Hematopoietic multipotent progenitor cell treated with erythropoietin and hydrocortisone succinate and interleukin-3 and kit ligand, for 8 days (in vitro differentiated cells): ENCODE data around the gene KRTAP9-3.
"Not testable (repeated sequence)": the region's sequence is repeated elsewhere in the genome, so short reads cannot be mapped to it uniquely, and the experiment has no call there.

ENCODE experiments used
- DNase-seq: peaks from one replicate; pipeline ENCODE4 v3.0.0-alpha.2; 2015

The KRTAP9-3 gene

DNA sequence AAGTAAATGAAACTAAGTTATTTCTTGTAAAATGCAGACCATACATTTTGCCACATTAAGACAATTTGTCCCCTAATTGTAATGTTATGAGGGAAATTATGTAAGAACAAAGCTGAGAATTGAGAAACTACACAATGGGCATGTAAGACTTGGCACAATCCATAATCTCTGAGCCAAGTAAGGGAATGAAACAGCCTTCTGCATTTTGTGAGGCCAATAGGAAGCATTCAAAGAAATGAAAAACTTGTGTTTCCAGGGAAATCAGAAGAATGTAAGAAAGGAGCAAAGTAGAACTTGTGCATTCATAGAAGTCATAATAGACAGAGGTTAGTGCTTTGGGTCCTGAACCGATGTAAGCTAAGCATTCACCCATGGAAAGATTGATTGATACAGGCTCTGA lies 19.0 kb downstream of the KRTAP9-3 start:
- no peak for DNase-seq

DNA sequence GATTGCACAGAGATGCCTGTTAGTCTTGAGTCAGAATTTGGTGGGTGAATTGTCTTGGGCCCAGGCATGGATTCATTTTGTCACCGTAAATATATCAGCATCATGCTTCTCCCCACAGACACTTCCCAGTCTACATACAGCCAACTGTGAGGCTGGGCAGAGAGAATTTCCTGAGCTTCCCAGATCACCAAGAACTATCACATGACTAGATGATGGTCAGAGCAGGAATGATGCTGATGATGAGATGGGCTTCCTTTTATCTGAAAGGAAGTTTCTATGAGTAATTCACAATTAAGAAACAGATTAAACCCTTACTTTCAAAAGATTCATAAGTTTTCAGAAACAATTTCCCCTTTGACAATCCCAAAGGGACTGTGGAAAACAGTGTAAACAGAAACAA lies 22.6 kb downstream of the KRTAP9-3 start:
- no peak for DNase-seq

DNA sequence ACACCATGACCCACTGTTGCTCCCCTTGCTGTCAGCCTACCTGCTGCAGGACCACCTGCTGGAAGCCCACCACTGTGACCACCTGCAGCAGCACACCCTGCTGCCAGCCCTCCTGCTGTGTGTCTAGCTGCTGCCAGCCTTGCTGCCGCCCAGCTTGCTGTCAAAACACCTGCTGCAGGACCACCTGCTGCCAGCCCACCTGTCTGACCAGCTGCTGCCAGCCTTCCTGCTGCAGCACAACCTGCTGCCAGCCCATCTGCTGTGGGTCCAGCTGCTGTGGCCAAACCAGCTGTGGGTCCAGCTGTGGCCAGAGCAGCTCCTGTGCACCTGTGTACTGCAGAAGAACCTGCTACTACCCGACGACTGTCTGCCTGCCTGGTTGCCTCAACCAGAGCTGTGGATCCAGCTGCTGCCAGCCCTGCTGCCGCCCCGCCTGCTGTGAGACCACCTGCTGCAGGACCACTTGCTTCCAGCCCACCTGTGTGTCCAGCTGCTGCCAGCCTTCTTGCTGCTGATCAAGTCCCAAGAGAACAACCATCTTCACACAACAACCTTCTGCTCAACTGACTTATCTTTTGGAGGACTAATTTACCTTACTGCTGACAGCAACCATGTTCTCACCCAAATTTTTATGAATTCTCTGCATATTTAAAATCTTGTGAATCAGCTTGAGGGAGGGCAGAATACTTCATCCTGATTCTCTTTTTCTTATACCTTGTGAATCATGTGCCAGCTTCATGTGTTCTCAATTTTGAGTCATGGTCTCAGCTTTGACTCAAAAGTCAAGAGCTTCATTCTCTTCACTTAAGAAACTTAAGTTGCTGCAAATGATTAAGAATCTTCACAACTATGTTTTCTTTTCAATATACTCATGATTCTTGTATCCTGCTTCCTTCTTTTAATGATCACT lies 23.4 kb downstream of the KRTAP9-3 start, which contains the start of gene KRTAP9-9:
Gene KRTAP9-9 (plus strand): TSS at position 4 of the 910 bp plus-strand sequence.
- DNase-seq, result not testable (repeated sequence)

DNA sequence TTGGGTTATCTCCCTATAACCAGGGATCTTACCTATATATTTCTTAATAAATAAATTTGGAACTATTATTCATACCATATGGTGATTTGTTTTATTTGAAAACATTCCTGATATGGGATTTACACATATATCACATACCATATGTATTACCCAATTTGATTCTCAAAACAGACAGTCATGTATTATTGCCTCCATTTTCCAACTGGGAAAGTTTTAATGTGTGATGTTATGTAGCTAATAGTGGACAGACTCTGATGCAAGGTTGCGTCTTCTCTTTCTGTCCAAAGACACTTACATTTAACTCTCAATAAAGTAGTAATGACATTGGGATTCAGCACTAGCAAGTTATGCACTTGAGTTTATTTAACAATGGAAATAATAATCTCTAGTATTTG lies 24.0 kb downstream of the KRTAP9-3 start:
- DNase-seq, result no peak

DNA sequence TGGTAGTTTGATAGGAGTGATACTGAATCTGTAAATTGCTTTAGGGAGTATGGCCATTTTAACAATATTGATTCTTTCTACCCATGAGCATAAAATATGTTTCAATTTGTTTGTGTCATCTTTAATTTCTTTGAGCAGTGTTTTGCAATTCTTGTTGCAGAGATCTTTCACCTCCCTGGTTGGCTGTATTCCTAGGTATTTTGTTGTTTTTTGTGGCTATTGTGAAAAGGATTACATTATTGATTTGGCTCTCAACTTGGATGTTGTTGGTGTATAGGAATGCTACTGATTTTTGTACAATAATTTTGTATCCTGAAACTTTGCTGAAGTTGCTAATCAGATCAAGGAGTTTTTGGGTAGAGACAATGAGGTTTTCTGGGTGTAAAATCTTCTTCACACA lies 26.2 kb downstream of the KRTAP9-3 start:
- no peak for DNase-seq

DNA sequence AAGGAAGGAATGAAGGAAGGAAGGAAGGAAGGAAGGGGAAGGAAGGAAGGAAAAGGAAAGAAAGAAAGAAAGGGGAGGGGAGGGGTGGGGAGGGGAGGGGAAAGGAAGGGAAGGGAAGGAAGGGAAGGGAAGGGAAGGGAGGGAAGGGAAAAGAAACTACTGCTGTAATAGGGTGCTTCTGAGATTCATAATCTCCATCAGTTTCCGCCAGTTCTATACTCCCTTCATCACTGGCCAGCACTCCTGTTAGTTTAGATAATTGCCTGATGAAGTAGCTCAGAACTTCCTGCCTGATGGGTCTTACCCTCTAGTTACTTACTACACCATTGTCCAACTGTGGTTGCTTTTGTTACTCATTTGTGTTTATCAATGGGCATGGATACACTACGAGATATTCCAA lies 31.0 kb downstream of the KRTAP9-3 start:
- DNase-seq, result no peak

DNA sequence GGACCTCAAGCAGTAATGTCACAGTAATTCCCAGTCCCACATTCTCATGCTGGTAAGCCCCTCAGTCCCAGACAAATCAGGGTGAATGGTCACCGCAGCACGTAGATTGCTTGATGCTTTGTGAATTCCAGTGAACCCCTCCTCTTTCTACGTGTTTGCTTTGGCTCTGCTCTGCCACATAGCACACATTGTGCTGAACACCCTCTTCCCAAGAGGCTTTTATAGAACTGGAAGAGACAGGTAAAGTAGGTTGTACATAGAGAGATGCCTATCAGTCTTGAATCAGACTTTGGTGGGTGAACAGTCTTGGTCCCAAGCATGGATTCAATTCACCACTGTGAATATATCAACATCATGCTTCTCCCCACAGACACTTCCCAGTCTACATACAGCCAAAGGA lies 32.4 kb downstream of the KRTAP9-3 start:
- no peak for DNase-seq

DNA sequence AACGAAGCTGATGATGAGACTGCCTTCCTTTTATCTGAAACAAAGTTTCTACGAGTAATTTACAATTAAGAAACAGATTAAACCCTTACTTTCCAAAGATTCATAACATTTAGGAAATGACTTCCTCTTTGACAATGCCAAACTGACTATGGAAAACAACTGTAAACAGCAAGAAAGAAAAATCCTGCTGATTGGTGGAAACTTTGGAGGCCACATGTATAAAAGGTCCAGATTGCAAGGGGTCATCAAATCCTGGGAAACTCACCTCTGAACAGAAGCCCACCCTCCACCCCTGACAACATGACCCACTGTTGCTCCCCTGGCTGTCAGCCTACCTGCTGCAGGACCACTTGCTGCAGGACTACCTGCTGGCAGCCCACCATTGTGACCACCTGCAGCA lies 32.8 kb downstream of the KRTAP9-3 start, which contains the start of gene KRTAP9-6:
Gene KRTAP9-6 (plus strand): TSS at position 301 of the 400 bp plus-strand sequence. CDS start 0 bp downstream, at position 301.
- DNase-seq, result no peak

DNA sequence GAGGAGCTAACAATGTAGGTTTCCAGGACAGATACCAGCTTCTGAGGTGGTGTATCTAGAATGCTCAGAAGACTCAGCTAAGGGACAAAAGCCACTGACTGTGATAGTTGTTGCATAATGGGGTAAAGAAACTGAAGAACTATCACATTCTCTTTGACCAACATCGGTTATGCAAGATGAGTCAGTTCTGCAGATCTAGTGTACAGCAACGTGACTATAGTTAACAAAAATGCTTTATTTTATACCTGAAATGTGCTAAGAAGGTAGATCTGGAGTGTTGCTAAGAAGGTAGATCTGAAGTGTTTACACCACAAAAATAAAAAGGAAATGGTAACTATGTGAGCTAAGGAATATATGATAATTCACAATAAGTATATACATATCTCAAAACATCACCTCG lies 35.5 kb downstream of the KRTAP9-3 start:
- DNase-seq, result no peak

DNA sequence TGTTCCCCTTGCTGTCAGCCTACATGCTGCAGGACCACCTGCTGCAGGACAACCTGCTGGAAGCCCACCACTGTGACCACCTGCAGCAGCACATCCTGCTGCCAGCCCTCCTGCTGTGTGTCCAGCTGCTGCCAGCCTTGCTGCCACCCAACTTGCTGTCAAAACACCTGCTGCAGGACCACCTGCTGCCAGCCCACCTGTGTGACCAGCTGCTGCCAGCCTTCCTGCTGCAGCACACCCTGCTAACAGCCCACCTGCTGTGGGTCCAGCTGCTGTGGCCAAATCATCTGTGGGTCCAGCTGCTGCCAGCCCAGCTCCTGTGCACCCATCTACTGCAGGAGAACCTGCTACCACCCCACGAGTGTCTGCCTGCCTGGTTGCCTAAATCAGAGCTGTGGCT lies 39.1 kb downstream of the KRTAP9-3 start:
- not testable (repeated sequence) for DNase-seq

DNA sequence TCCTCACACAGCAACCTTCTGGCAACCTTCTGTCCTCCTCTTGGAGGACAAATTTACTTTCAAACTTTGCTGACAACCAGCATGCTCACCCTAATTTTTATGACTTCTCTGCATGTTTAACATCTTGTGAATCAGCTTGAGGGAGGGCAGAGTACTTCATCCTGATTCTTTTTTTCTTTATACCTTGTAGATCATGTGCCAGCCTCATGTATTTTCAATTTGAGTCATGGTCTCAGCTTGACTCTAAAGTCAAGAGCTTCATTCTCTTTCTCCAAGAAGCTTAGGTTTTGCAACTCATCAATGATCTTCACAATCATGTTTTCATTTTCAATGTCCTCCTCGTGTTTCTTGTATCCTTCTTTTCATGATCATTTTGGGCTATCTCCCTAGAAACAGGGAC lies 39.6 kb downstream of the KRTAP9-3 start:
- no peak for DNase-seq

DNA sequence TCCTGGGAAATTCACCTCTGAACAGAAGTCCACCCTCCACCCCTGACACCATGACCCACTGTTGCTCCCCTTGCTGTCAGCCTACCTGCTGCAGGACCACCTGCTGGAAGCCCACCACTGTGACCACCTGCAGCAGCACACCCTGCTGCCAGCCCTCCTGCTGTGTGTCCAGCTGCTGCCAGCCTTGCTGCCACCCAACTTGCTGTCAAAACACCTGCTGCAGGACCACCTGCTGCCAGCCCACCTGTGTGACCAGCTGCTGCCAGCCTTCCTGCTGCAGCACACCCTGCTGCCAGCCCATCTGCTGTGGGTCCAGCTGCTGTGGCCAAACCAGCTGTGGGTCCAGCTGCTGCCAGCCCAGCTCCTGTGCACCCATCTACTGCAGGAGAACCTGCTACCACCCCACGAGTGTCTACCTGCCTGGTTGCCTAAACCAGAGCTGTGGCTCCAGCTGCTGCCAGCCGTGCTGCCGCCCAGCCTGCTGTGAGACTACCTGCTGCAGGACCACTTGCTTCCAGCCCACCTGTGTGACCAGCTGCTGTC lies 43.5 kb downstream of the KRTAP9-3 start, which contains the start of gene KRTAP9-7:
Gene KRTAP9-7 (plus strand): TSS at position 51 of the 543 bp plus-strand sequence. CDS start 0 bp downstream, at position 51.
- DNase-seq, result not testable (repeated sequence)

DNA sequence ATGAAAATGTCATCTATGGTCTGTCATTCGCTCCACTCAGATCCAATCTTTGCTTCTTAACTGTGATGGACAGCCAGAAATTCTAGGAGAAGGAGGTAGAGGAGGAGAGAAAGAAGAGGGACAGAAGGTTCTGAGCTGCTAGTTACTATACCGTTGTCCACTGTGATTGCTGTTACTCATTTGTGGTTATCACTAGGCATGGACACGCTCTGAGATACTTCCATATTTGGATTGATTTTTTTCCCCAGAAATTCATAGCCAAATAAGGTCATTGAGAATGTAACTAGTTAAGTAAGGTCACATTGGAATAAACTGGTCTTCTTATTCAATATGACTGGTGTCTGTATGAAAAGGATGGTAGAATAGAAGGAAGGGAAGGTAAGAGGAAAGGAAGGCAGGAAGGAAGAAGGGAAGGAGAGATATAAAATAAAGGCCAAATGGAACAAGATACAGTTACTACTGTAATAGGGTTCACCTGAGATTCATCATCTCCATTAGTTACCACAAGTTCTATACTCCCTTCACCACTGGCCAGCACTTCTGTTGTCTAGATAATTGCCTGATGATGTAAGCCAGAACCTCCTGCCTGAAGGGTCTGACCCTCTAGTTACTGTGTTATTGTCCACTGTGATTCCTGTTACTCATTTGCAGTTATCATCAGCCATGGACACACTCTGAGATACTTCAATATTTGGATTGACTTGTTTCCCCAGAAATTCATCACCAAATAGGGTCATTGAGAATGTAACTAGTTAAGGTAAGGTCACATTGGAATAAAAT lies 46.1 kb downstream of the KRTAP9-3 start:
- no peak for DNase-seq
